ENCODE results near the gene MAP3K2. TPM values are rescaled to one million over a fixed set of nuclear protein-coding genes. Genes with fewer than 3 reads are reported as not detected.

Gene MAP3K2
- total RNA-seq, 2 experiments from 2014 or later = 55.7 to 58.5 TPM

DNA sequence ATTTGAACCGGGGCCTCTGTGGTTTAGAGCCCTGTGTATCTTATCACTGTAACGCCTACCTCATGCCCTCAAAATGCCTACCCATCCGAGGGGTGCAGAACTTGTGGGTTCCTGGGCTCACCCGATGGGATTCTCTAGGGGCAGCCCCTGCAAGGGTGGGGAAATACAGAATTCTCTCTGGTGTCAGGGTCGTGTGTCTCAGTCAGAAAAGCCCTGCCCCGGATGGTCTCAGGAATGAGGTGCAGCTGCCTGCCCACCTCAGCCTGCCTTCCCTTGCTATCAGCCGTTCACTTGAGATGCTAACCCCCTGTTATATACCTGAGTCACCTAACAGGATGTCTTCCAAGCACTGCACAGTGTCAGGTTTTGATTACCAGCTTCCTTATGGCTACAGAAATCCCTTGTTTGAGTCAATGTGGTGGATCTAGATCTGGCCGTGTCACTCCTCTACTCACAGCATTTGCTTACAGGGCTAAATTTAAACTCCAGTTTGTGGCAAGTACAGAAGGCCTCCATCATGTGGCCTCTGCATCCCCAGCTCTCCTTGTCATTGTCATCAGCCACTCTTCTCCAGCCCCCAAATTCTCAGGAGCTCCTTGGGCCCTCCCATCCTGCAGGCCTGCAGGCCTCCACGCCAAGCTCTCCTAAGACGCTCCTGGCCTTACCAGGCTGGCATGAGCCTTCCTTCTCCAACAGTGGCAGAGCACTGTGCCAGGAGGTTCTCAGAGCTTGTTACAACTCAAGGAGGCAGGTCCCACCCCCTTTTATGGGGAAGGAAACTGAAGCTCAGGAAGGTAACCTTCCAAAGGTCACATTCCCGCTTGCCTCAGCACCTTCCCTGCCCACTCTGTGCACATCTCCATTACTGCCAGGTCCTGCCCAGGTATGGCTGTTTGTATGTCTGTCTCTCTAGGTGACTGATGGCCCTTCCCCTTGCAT, 14.3 kb upstream of the MAP3K2 start:
- ChIA-PET POLR2A (interaction anchor here (0.6 kb wide), 1 partner anchor 15 kb away, joined by 3 read pairs; no protein-coding TSS in a partner anchor), CTCF (interaction anchor here (0.5 to 1.8 kb wide), 4 partner anchors 11 to 377 kb away, joined by 3 to 10 read pairs (median 6); no protein-coding TSS in a partner anchor)
- H3K4me3 Mint-ChIP-seq = no peak overlapping the region
- H3K27ac Mint-ChIP-seq = no peak overlapping the region
- DNase-seq (no peak), ATAC-seq (no peak)
- H3K4me1 Mint-ChIP-seq (ENCODE audit: low read depth) = peaks cover 13% of the 10 kb centered on the region
- no peaks in the 10 kb centered on the region for H3K36me3 Mint-ChIP-seq (ENCODE audit: low read depth)
- no peaks in the 10 kb centered on the region for H3K9me3 Mint-ChIP-seq (ENCODE audit: insufficient read depth)
- H3K27me3 Mint-ChIP-seq (ENCODE audit: low read depth) = peaks cover 7% of the 10 kb centered on the region

DNA sequence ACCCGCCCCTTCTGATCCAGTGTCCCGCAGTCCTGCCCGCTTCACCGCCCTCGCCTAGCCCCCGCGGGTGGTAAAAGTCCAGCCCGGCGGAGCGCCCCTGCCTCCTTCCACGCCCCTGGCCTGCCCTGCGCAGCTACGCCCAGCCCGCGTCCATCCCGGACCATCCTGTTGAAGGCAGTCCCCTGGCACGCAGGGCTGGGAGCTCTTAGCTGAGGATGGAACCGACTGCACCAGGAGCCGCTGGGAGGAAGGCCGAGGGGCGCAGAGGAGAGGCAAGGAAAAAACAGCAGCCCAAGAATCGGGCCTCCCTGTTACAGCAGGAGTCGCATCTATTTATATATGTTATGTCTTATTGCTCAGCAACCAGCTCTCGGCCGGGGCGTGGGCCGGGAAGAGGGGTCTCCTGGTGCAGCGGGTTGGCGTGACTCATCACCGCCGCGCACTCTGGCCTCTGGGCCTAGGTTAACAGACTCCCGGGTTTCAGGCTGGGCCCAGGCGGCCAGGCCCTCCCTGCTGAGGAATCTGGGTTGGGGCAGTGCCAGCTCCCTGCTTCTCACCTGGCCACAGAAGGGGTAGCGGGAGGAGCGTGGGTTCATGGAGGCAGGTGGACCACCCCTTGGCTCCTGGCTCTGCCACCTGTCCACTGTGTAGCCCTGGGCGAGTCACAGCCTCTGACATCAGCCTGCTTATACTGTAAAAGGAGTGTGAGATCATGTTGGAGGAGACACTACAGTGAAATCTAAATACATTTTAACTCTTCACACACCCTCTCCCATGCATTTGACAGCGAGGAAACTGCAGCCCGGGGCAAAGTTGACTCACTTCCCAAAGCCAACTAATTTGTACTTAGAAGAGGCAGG, 13.4 kb upstream of the MAP3K2 start:
- ChIA-PET CTCF (no interaction called here), POLR2A (interaction anchor here (0.6 kb wide), 1 partner anchor 14 kb away, joined by 3 read pairs; no protein-coding TSS in a partner anchor)
- DNase-seq (no peak), ATAC-seq (no peak)
- no peak overlapping the region for H3K27ac Mint-ChIP-seq
- peaks cover 13% of the 10 kb centered on the region for H3K4me1 Mint-ChIP-seq (ENCODE audit: low read depth)
- no peaks in the 10 kb centered on the region for H3K9me3 Mint-ChIP-seq (ENCODE audit: insufficient read depth)
- no peaks in the 10 kb centered on the region for H3K36me3 Mint-ChIP-seq (ENCODE audit: low read depth)
- peaks cover 7% of the 10 kb centered on the region for H3K27me3 Mint-ChIP-seq (ENCODE audit: low read depth)
- no peak overlapping the region for H3K4me3 Mint-ChIP-seq

GRCh38 chr2:127400533-127400896, 12.7 kb upstream of the MAP3K2 start:
- Mint-ChIP-seq H3K4me3 (no peak overlapping the region), H3K9me3 (ENCODE audit: insufficient read depth) (no peaks in the 10 kb centered on the region), H3K36me3 (ENCODE audit: low read depth) (no peaks in the 10 kb centered on the region), H3K27me3 (ENCODE audit: low read depth) (peaks cover 7% of the 10 kb centered on the region), H3K4me1 (ENCODE audit: low read depth) (peaks cover 13% of the 10 kb centered on the region), H3K27ac (no peak overlapping the region)
- ChIA-PET CTCF (no interaction called here), POLR2A (interaction anchor here (1.2 kb wide), 1 partner anchor 14 kb away, joined by 5 read pairs; no protein-coding TSS in a partner anchor)
- DNase-seq = no peak
- ATAC-seq = no peak

GRCh38 chr2:127398239-127398590, 10.4 kb upstream of the MAP3K2 start:
- DNase-seq = peak; percentile 58
- H3K4me1 Mint-ChIP-seq (ENCODE audit: low read depth) = peaks cover 13% of the 10 kb centered on the region
- peak; percentile 93 for ATAC-seq
- POLR2A ChIA-PET = interaction anchor here (1.2 kb wide), 1 partner anchor 9 kb away, joined by 3 read pairs; no protein-coding TSS in a partner anchor
- CTCF ChIA-PET = interaction anchor here (2.4 kb wide), 1 partner anchor 9 kb away, joined by 10 read pairs; no protein-coding TSS in a partner anchor
- no peak overlapping the region for H3K27ac Mint-ChIP-seq
- no peak overlapping the region for H3K4me3 Mint-ChIP-seq
- H3K36me3 Mint-ChIP-seq (ENCODE audit: low read depth) = peaks cover 2% of the 10 kb centered on the region
- H3K27me3 Mint-ChIP-seq (ENCODE audit: low read depth) = no peaks in the 10 kb centered on the region
- H3K9me3 Mint-ChIP-seq (ENCODE audit: insufficient read depth) = no peaks in the 10 kb centered on the region

DNA sequence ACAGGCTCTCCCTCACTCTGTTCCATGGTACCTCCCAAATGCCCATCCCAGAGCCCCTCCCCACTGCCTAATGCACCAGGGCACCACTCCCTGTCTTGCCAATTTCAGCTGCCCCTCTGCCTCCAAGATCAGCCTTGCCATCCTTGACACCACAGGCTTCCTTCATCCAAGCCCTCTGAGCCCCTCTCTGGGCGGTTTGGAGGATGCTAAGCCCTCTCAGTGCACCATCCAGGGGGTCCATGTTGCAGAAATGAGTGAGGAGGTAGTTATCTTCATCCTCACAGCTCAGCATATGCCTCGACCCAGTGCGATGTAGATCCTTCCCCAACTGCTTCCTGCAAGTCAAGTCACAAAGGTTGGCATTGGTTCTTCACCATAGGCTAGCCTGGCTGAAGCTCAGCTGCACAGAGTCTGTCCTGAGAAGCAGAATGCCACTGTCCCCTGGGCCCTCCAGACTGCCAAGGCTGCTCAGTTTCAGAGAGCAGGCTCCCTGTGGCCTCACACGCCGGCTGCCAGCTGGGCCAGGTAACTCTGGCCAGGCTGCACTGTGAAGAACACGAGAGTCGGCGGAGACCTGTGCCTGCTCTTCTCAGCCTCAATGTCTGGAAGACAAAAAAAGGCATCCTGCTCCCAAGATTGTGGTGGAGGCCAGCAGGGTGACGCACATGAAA, 9.9 kb upstream of the MAP3K2 start:
- H3K36me3 Mint-ChIP-seq (ENCODE audit: low read depth) = peaks cover 2% of the 10 kb centered on the region
- DNase-seq (no peak), ATAC-seq (peak; percentile 9)
- CTCF ChIA-PET = interaction anchor here (1.6 to 2.4 kb wide), 2 partner anchors 9 to 18 kb away, joined by 4 to 10 read pairs; no protein-coding TSS in a partner anchor
- POLR2A ChIA-PET = no interaction called here
- H3K4me3 Mint-ChIP-seq = no peak overlapping the region
- no peak overlapping the region for H3K27ac Mint-ChIP-seq
- H3K27me3 Mint-ChIP-seq (ENCODE audit: low read depth) = no peaks in the 10 kb centered on the region
- peaks cover 16% of the 10 kb centered on the region for H3K4me1 Mint-ChIP-seq (ENCODE audit: low read depth)
- no peaks in the 10 kb centered on the region for H3K9me3 Mint-ChIP-seq (ENCODE audit: insufficient read depth)

GRCh38 chr2:127394492-127394891, 6.7 kb upstream of the MAP3K2 start:
- POLR2A ChIA-PET = interaction anchor here (0.6 kb wide), 1 partner anchor 439 kb away, joined by 3 read pairs; no protein-coding TSS in a partner anchor

GRCh38 chr2:127392828-127393578, 5.2 kb upstream of the MAP3K2 start:
- no peaks in the 10 kb centered on the region for H3K27me3 Mint-ChIP-seq (ENCODE audit: low read depth)

More at GRCh38 chr2:127394492-127394891, 6.7 kb upstream of the MAP3K2 start:
- DNase-seq (no peak), ATAC-seq (no peak)
- CTCF ChIA-PET = interaction anchor here (0.8 kb wide), 1 partner anchor 22 kb away, joined by 4 read pairs; no protein-coding TSS in a partner anchor
- Mint-ChIP-seq H3K4me1 (ENCODE audit: low read depth) (peaks cover 25% of the 10 kb centered on the region), H3K27me3 (ENCODE audit: low read depth) (no peaks in the 10 kb centered on the region), H3K36me3 (ENCODE audit: low read depth) (peaks cover 2% of the 10 kb centered on the region), H3K9me3 (ENCODE audit: insufficient read depth) (no peaks in the 10 kb centered on the region), H3K4me3 (no peak overlapping the region), H3K27ac (no peak overlapping the region)

GRCh38 chr2:127392133-127392827, 4.5 kb upstream of the MAP3K2 start:
- ATAC-seq (no peak), DNase-seq (no peak)
- Mint-ChIP-seq H3K4me3 (no peak overlapping the region), H3K9me3 (ENCODE audit: insufficient read depth) (no peaks in the 10 kb centered on the region), H3K36me3 (ENCODE audit: low read depth) (peaks cover 2% of the 10 kb centered on the region), H3K4me1 (ENCODE audit: low read depth) (peaks cover 28% of the 10 kb centered on the region), H3K27ac (no peak overlapping the region), H3K27me3 (ENCODE audit: low read depth) (no peaks in the 10 kb centered on the region)
- ChIA-PET POLR2A (no interaction called here), CTCF (no interaction called here)

More at GRCh38 chr2:127392828-127393578, 5.2 kb upstream of the MAP3K2 start:
- CTCF ChIA-PET = interaction anchor here (0.9 kb wide), 1 partner anchor 13 kb away, joined by 3 read pairs; no protein-coding TSS in a partner anchor
- peaks cover 2% of the 10 kb centered on the region for H3K36me3 Mint-ChIP-seq (ENCODE audit: low read depth)
- ATAC-seq (no peak), DNase-seq (no peak)
- H3K4me3 Mint-ChIP-seq = no peak overlapping the region
- no peaks in the 10 kb centered on the region for H3K9me3 Mint-ChIP-seq (ENCODE audit: insufficient read depth)
- POLR2A ChIA-PET = no interaction called here
- peaks cover 34% of the 10 kb centered on the region for H3K4me1 Mint-ChIP-seq (ENCODE audit: low read depth)
- H3K27ac Mint-ChIP-seq = no peak overlapping the region

GRCh38 chr2:127389778-127390435, 2.1 kb upstream of the MAP3K2 start:
- ChIA-PET CTCF (interaction anchor here (1.1 to 2.3 kb wide), 3 partner anchors 9 to 26 kb away, joined by 3 to 10 read pairs (median 10); no protein-coding TSS in a partner anchor), POLR2A (interaction anchor here (0.7 to 1.9 kb wide), 4 partner anchors 9 to 96 kb away, joined by 3 to 7 read pairs (median 4); partner anchors contain the start of gene ERCC3)
- peak overlapping the region; percentile 90 for H3K27ac Mint-ChIP-seq
- ATAC-seq = no peak
- no peaks in the 10 kb centered on the region for H3K27me3 Mint-ChIP-seq (ENCODE audit: low read depth)
- H3K4me1 Mint-ChIP-seq (ENCODE audit: low read depth) = peaks cover 48% of the 10 kb centered on the region
- H3K4me3 Mint-ChIP-seq = no peak overlapping the region
- H3K9me3 Mint-ChIP-seq (ENCODE audit: insufficient read depth) = no peaks in the 10 kb centered on the region
- DNase-seq = peak; percentile 42
- H3K36me3 Mint-ChIP-seq (ENCODE audit: low read depth) = peaks cover 4% of the 10 kb centered on the region

Data from activated CD8-positive, alpha-beta T cell treated with anti-CD3 and anti-CD28 coated beads, Interleukin-2, amount 10 ng/mL, durations not matched to agents 7 days and 5 days (primary cell).